ENCODE measurements around the gene ERFE. TPM values are rescaled to one million over a fixed set of nuclear protein-coding genes. Genes with fewer than 3 reads are reported as not detected.

ERFE gene
- total RNA-seq, 2 donors from 2014 or later: 7.7 TPM; not detected in 1

GRCh38 chr2:238164906-238165287 is 6.1 kb downstream of the ERFE start:
- Histone ChIP-seq H3K27me3 (replicated peaks; ENCODE audit: insufficient read depth) (peaks cover 5% of the 10 kb centered on the region), H3K9me3 (no peaks in the 10 kb centered on the region), H3K4me1 (replicated peaks) (no peaks in the 10 kb centered on the region), H3K36me3 (no peaks in the 10 kb centered on the region), H3K27ac (no peak overlapping the region), H3K4me3 (no peak overlapping the region)
- WGBS: 90% methylated on average over 8 of the region's 8 CpGs
- TF ChIP-seq POLR2A (IDR thresholded peaks at IDR 0.05): no peak
- TF ChIP-seq, protein P1, sequence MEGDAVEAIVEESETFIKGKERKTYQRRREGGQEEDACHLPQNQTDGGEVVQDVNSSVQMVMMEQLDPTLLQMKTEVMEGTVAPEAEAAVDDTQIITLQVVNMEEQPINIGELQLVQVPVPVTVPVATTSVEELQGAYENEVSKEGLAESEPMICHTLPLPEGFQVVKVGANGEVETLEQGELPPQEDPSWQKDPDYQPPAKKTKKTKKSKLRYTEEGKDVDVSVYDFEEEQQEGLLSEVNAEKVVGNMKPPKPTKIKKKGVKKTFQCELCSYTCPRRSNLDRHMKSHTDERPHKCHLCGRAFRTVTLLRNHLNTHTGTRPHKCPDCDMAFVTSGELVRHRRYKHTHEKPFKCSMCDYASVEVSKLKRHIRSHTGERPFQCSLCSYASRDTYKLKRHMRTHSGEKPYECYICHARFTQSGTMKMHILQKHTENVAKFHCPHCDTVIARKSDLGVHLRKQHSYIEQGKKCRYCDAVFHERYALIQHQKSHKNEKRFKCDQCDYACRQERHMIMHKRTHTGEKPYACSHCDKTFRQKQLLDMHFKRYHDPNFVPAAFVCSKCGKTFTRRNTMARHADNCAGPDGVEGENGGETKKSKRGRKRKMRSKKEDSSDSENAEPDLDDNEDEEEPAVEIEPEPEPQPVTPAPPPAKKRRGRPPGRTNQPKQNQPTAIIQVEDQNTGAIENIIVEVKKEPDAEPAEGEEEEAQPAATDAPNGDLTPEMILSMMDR (IDR thresholded peaks at IDR 0.05): no peak
- no peak for TF ChIP-seq POLR2AphosphoS5 (IDR thresholded peaks at IDR 0.05)
- DNase-seq (ENCODE audit: low spot score): no peak
- intact Hi-C loops (cut with DNase I): loop anchor here (10.0 kb wide), 1 partner anchor 310 kb away; the partner anchor contains the start of gene RAMP1

DNA sequence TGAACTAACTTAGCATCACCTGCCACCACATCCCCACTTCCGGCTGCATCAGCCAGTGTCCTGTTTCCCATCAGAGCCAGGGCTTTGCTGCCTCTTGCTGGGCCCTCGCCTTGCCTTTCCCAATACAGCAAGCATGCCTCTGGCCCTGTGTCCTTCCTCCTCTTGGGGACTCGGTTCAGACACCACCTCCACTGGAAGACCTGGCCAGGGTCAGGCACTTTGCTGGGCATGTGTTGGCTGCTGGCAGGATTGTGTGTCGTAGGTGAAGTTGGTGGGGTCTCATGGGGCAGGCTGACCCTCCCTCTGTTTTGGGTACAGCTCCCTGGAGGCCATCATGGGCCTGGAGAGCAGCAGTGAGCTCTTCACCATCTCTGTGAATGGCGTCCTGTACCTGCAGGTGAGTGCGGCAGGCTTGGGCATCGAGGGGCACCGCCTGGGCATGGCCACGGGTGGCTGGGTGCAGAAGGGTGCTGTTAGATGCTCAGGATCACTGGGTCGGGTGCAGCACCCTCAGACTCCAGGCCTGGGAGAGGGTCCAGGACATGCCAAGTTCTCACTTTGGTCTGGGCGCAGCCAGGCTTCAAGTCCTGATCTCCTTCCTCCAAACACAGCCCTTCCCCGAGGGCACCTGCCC is 6.6 kb downstream of the ERFE start:
- Histone ChIP-seq H3K27ac (no peak overlapping the region), H3K36me3 (no peaks in the 10 kb centered on the region), H3K9me3 (no peaks in the 10 kb centered on the region), H3K4me3 (no peak overlapping the region), H3K27me3 (replicated peaks; ENCODE audit: insufficient read depth) (peaks cover 5% of the 10 kb centered on the region), H3K4me1 (replicated peaks) (no peaks in the 10 kb centered on the region)
- TF ChIP-seq POLR2AphosphoS5 (IDR thresholded peaks at IDR 0.05): no peak
- TF ChIP-seq POLR2A (IDR thresholded peaks at IDR 0.05): no peak
- TF ChIP-seq, protein P1 (IDR thresholded peaks at IDR 0.05): no peak
- no peak for DNase-seq (ENCODE audit: low spot score)
- intact Hi-C loops (cut with DNase I): loop anchor here (10.0 kb wide), 1 partner anchor 311 kb away; the partner anchor contains the start of gene RAMP1
- 91% methylated on average over 11 of the region's 12 CpGs for WGBS

- no peaks in the 10 kb centered on the region for H3K9me3 ChIP-seq
- H3K4me1 ChIP-seq (replicated peaks): no peaks in the 10 kb centered on the region
- no peak overlapping the region for H3K27ac ChIP-seq
- no peak overlapping the region for H3K4me3 ChIP-seq
- H3K36me3 ChIP-seq: no peaks in the 10 kb centered on the region
- H3K27me3 ChIP-seq (replicated peaks; ENCODE audit: insufficient read depth): peaks cover 5% of the 10 kb centered on the region
- TF ChIP-seq, protein P1 (IDR thresholded peaks at IDR 0.05): no peak
- TF ChIP-seq POLR2A (IDR thresholded peaks at IDR 0.05) (no peak), POLR2AphosphoS5 (IDR thresholded peaks at IDR 0.05) (no peak)
- DNase-seq (ENCODE audit: low spot score): no peak
- 83% methylated on average over 21 of the region's 24 CpGs for WGBS
- intact Hi-C loops (cut with DNase I): loop anchor here (10.0 kb wide), 1 partner anchor 312 kb away; the partner anchor contains the start of gene RAMP1
Measured at GRCh38 chr2:238166391-238167343, 7.9 kb downstream of the ERFE start.

DNA sequence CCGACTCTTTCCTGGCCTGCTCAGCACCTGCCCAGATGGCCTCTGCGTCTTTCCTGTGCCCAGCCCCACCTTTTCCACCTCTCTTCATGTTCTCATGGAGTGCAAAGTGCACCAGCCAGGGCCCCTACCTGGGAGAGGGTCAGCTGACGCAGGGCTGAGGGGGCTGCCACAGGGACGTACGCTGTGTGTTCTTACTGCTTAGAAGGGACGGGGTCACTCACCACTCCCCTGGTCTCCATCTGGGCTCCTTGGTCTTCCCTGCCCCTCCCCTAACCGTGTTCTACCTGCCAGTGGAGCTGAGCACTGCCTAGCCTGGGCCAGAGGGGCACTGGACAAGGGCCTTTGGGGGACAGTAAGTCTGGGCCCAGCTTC is 8.6 kb downstream of the ERFE start:
- TF ChIP-seq, protein P1 (IDR thresholded peaks at IDR 0.05): no peak
- no peak for TF ChIP-seq POLR2A (IDR thresholded peaks at IDR 0.05)
- no peak for TF ChIP-seq POLR2AphosphoS5 (IDR thresholded peaks at IDR 0.05)
- DNase-seq (ENCODE audit: low spot score): no peak
- 90% methylated on average over 7 of the region's 7 CpGs for WGBS
- Histone ChIP-seq H3K9me3 (no peaks in the 10 kb centered on the region), H3K4me1 (replicated peaks) (no peaks in the 10 kb centered on the region), H3K27ac (no peak overlapping the region), H3K27me3 (replicated peaks; ENCODE audit: insufficient read depth) (peaks cover 5% of the 10 kb centered on the region), H3K36me3 (no peaks in the 10 kb centered on the region), H3K4me3 (no peak overlapping the region)
- intact Hi-C loops (cut with DNase I): loop anchor here (10.0 kb wide), 1 partner anchor 313 kb away; the partner anchor contains the start of gene RAMP1
